ENCODE data around the gene KMO. TPM values are rescaled to one million over a fixed set of nuclear protein-coding genes. Genes with fewer than 3 reads are reported as not detected.

Gene KMO
- total and polyA plus RNA-seq, 2 experiments from 2014 or later = 0.05 TPM; not detected in 1

GRCh38 chr1:241638909-241639622 lies 106.9 kb downstream of the KMO start (continued):
- TF ChIP-seq ZNF462 (CRISPR knock-in tag; IDR thresholded peaks at IDR 0.05) = no peak

DNA sequence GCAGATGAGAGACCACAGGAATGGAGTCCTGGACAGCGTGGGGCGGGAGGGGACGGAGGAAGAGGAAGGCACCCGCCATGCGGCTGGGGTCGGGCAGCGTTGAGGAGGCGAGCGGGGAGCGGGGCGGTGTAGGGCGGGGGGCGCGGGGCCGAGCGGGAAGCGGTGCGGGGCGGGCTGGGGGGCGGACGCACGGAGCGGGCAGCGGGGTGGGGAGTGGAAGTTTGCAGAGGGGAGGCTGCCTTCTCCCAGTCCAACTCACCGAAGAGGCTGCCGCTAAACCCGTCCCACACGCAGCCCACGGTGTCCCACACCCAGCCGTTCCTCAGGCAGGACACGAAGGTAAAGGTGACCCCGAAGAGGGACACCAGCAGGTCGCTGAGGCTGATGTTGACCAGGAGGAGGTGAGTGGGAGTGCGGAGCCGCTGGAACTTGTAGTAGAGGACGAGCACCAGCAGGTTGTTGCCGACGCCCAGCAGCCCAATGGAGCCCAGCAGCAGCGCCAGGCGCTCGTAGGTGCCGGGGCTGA lies 107.5 kb downstream of the KMO start:
- Histone ChIP-seq H3K4me2 (peak overlapping the region; percentile 83), H3K4me3 (peak overlapping the region; percentile 79), H3K9me2 (ENCODE audit: insufficient read depth) (no peaks in the 10 kb centered on the region), H3F3A (replicated peaks; ENCODE audit: low read depth) (no peaks in the 10 kb centered on the region), H3K27me3 (ENCODE audit: insufficient read depth) (no peaks in the 10 kb centered on the region), H4K20me1 (replicated peaks; ENCODE audit: insufficient read depth) (peaks cover 5% of the 10 kb centered on the region), H3K4me1 (ENCODE audit: insufficient read depth) (peaks cover 9% of the 10 kb centered on the region), H3K27ac (ENCODE audit: low read depth) (peak overlapping the region; percentile 83; the same call in 1 of the 2 replicates), H3K36me3 (ENCODE audit: insufficient read depth) (peaks cover 8% of the 10 kb centered on the region; the same call in 1 of the 2 replicates), H3K79me2 (replicated peaks; ENCODE audit: insufficient read depth) (peaks cover 48% of the 10 kb centered on the region), H2AFZ (no peak overlapping the region)
- ATAC-seq = peak; percentile 63
- peaks cover 31% of the 10 kb centered on the region for H3K36me3 Mint-ChIP-seq (ENCODE audit: low read depth)
- peaks cover 24% of the 10 kb centered on the region for H3K4me1 Mint-ChIP-seq
- H3K27ac Mint-ChIP-seq = peak overlapping the region; percentile 94
- peaks cover 7% of the 10 kb centered on the region for H3K27me3 Mint-ChIP-seq (ENCODE audit: insufficient read depth, low read depth, poor library complexity)
- peak overlapping the region; percentile 78 for H3K4me3 Mint-ChIP-seq
- DNase-seq (ENCODE audit: low spot score) = peak; percentile 65
- peaks cover 23% of the 10 kb centered on the region for H3K9me3 Mint-ChIP-seq
- TF ChIP-seq ZNF331 (CRISPR knock-in tag; IDR thresholded peaks at IDR 0.05; ENCODE audit: low read depth) (no peak), CREB1 (CRISPR knock-in tag; IDR thresholded peaks at IDR 0.05; ENCODE audit: low read depth) (no peak), ZNF114 (CRISPR knock-in tag; IDR thresholded peaks at IDR 0.05) (no peak), ZNF462 (CRISPR knock-in tag; IDR thresholded peaks at IDR 0.05) (no peak), POLR2AphosphoS5 (IDR thresholded peaks at IDR 0.05; ENCODE audit: low read depth) (no peak)
- TF ChIP-seq, protein P1, sequence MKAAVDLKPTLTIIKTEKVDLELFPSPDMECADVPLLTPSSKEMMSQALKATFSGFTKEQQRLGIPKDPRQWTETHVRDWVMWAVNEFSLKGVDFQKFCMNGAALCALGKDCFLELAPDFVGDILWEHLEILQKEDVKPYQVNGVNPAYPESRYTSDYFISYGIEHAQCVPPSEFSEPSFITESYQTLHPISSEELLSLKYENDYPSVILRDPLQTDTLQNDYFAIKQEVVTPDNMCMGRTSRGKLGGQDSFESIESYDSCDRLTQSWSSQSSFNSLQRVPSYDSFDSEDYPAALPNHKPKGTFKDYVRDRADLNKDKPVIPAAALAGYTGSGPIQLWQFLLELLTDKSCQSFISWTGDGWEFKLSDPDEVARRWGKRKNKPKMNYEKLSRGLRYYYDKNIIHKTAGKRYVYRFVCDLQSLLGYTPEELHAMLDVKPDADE (IDR thresholded peaks at IDR 0.05) = no peak

Data from GM23338 (cell line).